GM23338 (cell line): ENCODE results near the gene IGF1R. TPM values are rescaled to one million over a fixed set of nuclear protein-coding genes. Genes with fewer than 3 reads are reported as not detected.

Experiments used
- ATAC-seq: fragments of 200-7000 bp; cut with Tn5 transposase; 3 replicates; pipeline ENCODE4 v1.9.1; 2020
- DNase-seq: peaks from one replicate; pipeline ENCODE4 v3.0.0-alpha.2; 2015; ENCODE audit warnings: low spot score
- H2AFZ ChIP-seq: fragments of 200-600 bp; sonication (generic); 2 replicates; pipeline ENCODE4 v1.8.0; 2016; ENCODE audit warnings: antibody characterized with exemption, mild to moderate bottlenecking, moderate library complexity
- H3F3A ChIP-seq: fragments of 200-600 bp; sonication (generic); replicated peaks from 2 replicates; pipeline ENCODE4 v1.8.0; 2017; ENCODE audit warnings: antibody characterized with exemption, mixed run types, low read depth
- H3K27ac ChIP-seq: fragments of 200-600 bp; sonication (generic); 2 replicates; pipeline ENCODE4 v1.6.1; 2016; ENCODE audit warnings: low read depth
- H3K27me3 ChIP-seq: fragments of 200-600 bp; sonication (generic); 2 replicates; pipeline ENCODE4 v1.8.0; 2016; ENCODE audit warnings: mild to moderate bottlenecking, mixed run types, moderate library complexity; ENCODE audit not compliant: insufficient read depth
- H3K36me3 ChIP-seq: fragments of 200-600 bp; sonication (generic); 2 replicates; pipeline ENCODE4 v1.8.0; 2016; ENCODE audit warnings: mild to moderate bottlenecking; ENCODE audit not compliant: insufficient read depth
- H3K4me1 ChIP-seq: fragments of 200-600 bp; sonication (generic); 2 replicates; pipeline ENCODE4 v1.8.0; 2016; ENCODE audit warnings: mild to moderate bottlenecking, moderate library complexity; ENCODE audit not compliant: insufficient read depth
- H3K4me2 ChIP-seq: fragments of 200-600 bp; sonication (generic); 2 replicates; pipeline ENCODE4 v1.7.1; 2017; ENCODE audit warnings: mixed run types
- H3K4me3 ChIP-seq: fragments of 200-600 bp; sonication (generic); 2 replicates; pipeline ENCODE4 v1.6.1; 2016; ENCODE audit warnings: mixed run types
- H3K79me2 ChIP-seq: fragments of 200-600 bp; sonication (generic); replicated peaks from 2 replicates; pipeline ENCODE4 v1.8.0; 2017; ENCODE audit warnings: mild to moderate bottlenecking; ENCODE audit not compliant: insufficient read depth
- H3K9me2 ChIP-seq: fragments of 200-600 bp; sonication (generic); 2 replicates; pipeline ENCODE4 v1.8.0; 2017; ENCODE audit not compliant: insufficient read depth
- H4K20me1 ChIP-seq: fragments of 200-600 bp; sonication (generic); replicated peaks from 2 replicates; pipeline ENCODE4 v1.8.0; 2017; ENCODE audit warnings: mild to moderate bottlenecking; ENCODE audit not compliant: insufficient read depth
- H3K27ac Mint-ChIP-seq: 2 replicates; pipeline ENCODE4 v1.8.0; 2020; ENCODE audit warnings: inconsistent platforms, mild to moderate bottlenecking, moderate library complexity, mixed read lengths
- H3K27me3 Mint-ChIP-seq: 3 replicates; pipeline ENCODE4 v1.8.0; 2022; ENCODE audit warnings: low read depth, mild to moderate bottlenecking, moderate library complexity, mixed read lengths, inconsistent platforms; ENCODE audit not compliant: insufficient read depth, poor library complexity
- H3K36me3 Mint-ChIP-seq: 3 replicates; pipeline ENCODE4 v1.8.0; 2021; ENCODE audit warnings: low read depth, mild to moderate bottlenecking, inconsistent platforms, moderate library complexity, mixed read lengths
- H3K4me1 Mint-ChIP-seq: 3 replicates; pipeline ENCODE4 v1.8.0; 2020; ENCODE audit warnings: mild to moderate bottlenecking, inconsistent platforms, mixed read lengths
- H3K4me3 Mint-ChIP-seq: 3 replicates; pipeline ENCODE4 v1.8.0; 2021; ENCODE audit warnings: moderate library complexity, mild to moderate bottlenecking, inconsistent platforms, mixed read lengths
- H3K9me3 Mint-ChIP-seq: 3 replicates; pipeline ENCODE4 v1.8.0; 2020; ENCODE audit warnings: moderate library complexity, mild to moderate bottlenecking, inconsistent platforms, mixed read lengths
- CREB1 ChIP-seq: fragments of 250-450 bp; sonication (Bioruptor Pico); IDR thresholded peaks from 2 replicates; pipeline ENCODE4 v1.5.0; 2020; ENCODE audit warnings: low read depth, mild to moderate bottlenecking, moderate library complexity
- CTCF ChIP-seq, 2 experiments: fragments of 200-600 bp in 1 of 2; sonication (generic) in 1 of 2; conservative IDR thresholded peaks; 2 replicates each; pipeline versions ENCODE4 v1.5.1 to v1.6.1; 2016 to 2017; ENCODE audit warnings: antibody characterized with exemption in 2 of 2, low read depth in 2 of 2, mild to moderate bottlenecking in 2 of 2, moderate library complexity in 1 of 2
- EZH2 ChIP-seq: fragments of 200-600 bp; sonication (generic); IDR thresholded peaks from one replicate; pipeline ENCODE4 v1.8.0; 2017; ENCODE audit warnings: antibody characterized with exemption, mild to moderate bottlenecking, low read depth; ENCODE audit not compliant: unreplicated experiment
- EZH2phosphoT487 ChIP-seq: fragments of 200-600 bp; sonication (generic); IDR thresholded peaks from one replicate; pipeline ENCODE4 v1.8.1; 2018; ENCODE audit warnings: antibody characterized with exemption; ENCODE audit not compliant: unreplicated experiment
- NANOG ChIP-seq: IDR thresholded peaks from 2 replicates; pipeline ENCODE4 v1.6.1; 2016; ENCODE audit warnings: antibody characterized with exemption, borderline replicate concordance
- POLR2AphosphoS5 ChIP-seq: IDR thresholded peaks from 2 replicates; pipeline ENCODE4 v1.6.1; 2016; ENCODE audit warnings: antibody characterized with exemption, low read depth
- STAT1 ChIP-seq: IDR thresholded peaks from one replicate; pipeline ENCODE4 v1.6.1; 2016; ENCODE audit warnings: antibody characterized with exemption; ENCODE audit not compliant: unreplicated experiment
- ZNF462 ChIP-seq: fragments of 250-450 bp; sonication (Bioruptor Pico); IDR thresholded peaks from 2 replicates; pipeline ENCODE4 v1.5.0; 2020; ENCODE audit warnings: mild to moderate bottlenecking, moderate library complexity
- polyA plus RNA-seq: library from polyadenylated mRNA; unstranded; fragments of >200 nt; fragmentation: Nextera tagmentation; extraction: Ambion mirVana; gene quantifications from 2 replicates; pipeline ENCODE4 v1.2.1, GENCODE V29; 2016
- total RNA-seq: library from RNA; depleted of rRNA; stranded (reverse); fragments of >200 nt; shearing (Covaris generic); gene quantifications from 2 replicates; pipeline ENCODE4 v1.2.3, GENCODE V29; 2014

Gene IGF1R
- total and polyA plus RNA-seq, 2 experiments from 2014 or later: 20.4 to 92.2 TPM

GRCh38 chr15:98904544-98904943 lies 256.2 kb downstream of the IGF1R start:
- peaks cover 52% of the 10 kb centered on the region for H3K79me2 ChIP-seq
- no peak overlapping the region for H2AFZ ChIP-seq
- no peaks in the 10 kb centered on the region; the same call in 1 of the 2 replicates for H3F3A ChIP-seq
- no peak overlapping the region for H3K27ac ChIP-seq
- Mint-ChIP-seq H3K9me3 (0 out of 3 replicates have a peak, but pooled peaks cover 2% of the 10 kb centered on the region), H3K4me1 (peaks cover 41% of the 10 kb centered on the region), H3K4me3 (no peak overlapping the region), H3K27me3 (peaks cover 4% of the 10 kb centered on the region), H3K36me3 (peaks cover 24% of the 10 kb centered on the region), H3K27ac (peak overlapping the region; percentile 59)
- no peak overlapping the region for H3K4me2 ChIP-seq
- H3K9me2 ChIP-seq: no peaks in the 10 kb centered on the region
- peak; percentile 70 for DNase-seq
- H3K4me3 ChIP-seq: no peak overlapping the region
- ATAC-seq: peak; percentile 50
- peaks cover 23% of the 10 kb centered on the region for H3K4me1 ChIP-seq
- TF ChIP-seq CREB1 (CRISPR knock-in tag) (no peak), NANOG (no peak), CTCF (conservative IDR thresholded peaks at IDR 0.05; ENCODE audit: low read depth in 2 of 2) (peak; percentile 76 to 86)
- H3K27me3 ChIP-seq: no peaks in the 10 kb centered on the region
- peaks cover 6% of the 10 kb centered on the region; the same call in 1 of the 2 replicates for H3K36me3 ChIP-seq
- peaks cover 28% of the 10 kb centered on the region; the same call in 1 of the 2 replicates for H4K20me1 ChIP-seq

DNA sequence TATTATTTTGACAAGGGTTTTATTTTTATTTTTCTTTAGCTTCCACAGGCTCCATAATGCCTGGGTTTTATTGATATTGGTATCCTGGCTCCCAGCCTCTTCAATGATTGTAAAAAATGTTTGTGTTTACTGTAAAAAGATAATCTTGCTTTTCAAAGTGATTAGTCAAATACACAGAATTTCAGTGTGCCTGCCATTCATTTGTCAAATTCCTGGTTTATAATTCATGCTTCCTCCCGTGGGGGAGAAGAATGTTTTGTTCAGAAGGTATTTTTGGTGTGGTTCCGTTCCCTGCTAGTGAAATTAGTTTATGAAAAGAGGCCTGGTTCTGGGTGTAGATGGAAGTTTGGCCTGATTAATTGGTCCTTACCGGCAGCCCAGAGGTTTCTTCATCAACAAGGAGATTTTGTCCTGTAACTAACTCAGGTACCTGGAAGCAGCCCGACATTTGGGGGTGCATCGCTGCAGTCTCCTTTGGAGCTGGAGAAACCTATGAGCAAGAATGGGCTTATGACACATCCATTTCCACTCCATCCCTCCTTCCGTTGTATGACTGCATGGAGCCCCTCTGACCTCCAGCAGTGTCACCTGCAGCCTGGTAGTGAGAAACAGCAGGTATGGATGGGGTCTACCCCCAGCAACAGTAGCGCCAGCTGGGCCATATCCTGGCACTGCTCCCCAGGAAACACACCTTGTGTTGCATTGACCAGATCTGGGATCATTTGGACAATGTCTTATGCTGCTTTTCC lies 257.8 kb downstream of the IGF1R start:
- H3K4me1 ChIP-seq: peaks cover 9% of the 10 kb centered on the region
- no peak for TF ChIP-seq STAT1
- no peak for TF ChIP-seq CTCF (conservative IDR thresholded peaks at IDR 0.05; ENCODE audit: low read depth in 2 of 2)
- TF ChIP-seq EZH2phosphoT487: no peak
- TF ChIP-seq EZH2: no peak
- no peak for TF ChIP-seq ZNF462 (CRISPR knock-in tag)
- no peak for TF ChIP-seq POLR2AphosphoS5
- TF ChIP-seq CREB1 (CRISPR knock-in tag): no peak
- no peak for TF ChIP-seq NANOG

More for the DNA sequence above, 257.8 kb downstream of the IGF1R start:
- Mint-ChIP-seq H3K9me3 (0 out of 3 replicates have a peak, but pooled peaks cover 2% of the 10 kb centered on the region), H3K27ac (0 out of 2 replicates have a peak overlapping the region, but pooled peaks have one; percentile 82), H3K36me3 (peaks cover 38% of the 10 kb centered on the region), H3K27me3 (no peaks in the 10 kb centered on the region), H3K4me3 (no peak overlapping the region), H3K4me1 (peaks cover 27% of the 10 kb centered on the region)
- ATAC-seq: no peak
- Histone ChIP-seq H2AFZ (no peak overlapping the region), H3K36me3 (peaks cover 12% of the 10 kb centered on the region; the same call in 1 of the 2 replicates), H3K27me3 (no peaks in the 10 kb centered on the region), H3K79me2 (peaks cover 52% of the 10 kb centered on the region), H3K27ac (no peak overlapping the region), H3K9me2 (no peaks in the 10 kb centered on the region), H3K4me2 (no peak overlapping the region), H4K20me1 (peaks cover 25% of the 10 kb centered on the region; the same call in 1 of the 2 replicates), H3F3A (no peaks in the 10 kb centered on the region; the same call in 1 of the 2 replicates), H3K4me3 (no peak overlapping the region)
- no peak for DNase-seq
